PFSK-1 (cell line): ENCODE results near the gene ZC3H4.

ENCODE experiments used
- POLR2AphosphoS5 ChIP-seq: IDR thresholded peaks from 2 replicates; pipeline ENCODE4 v1.6.1; 2012; ENCODE audit warnings: low read depth, mild to moderate bottlenecking, control low read depth, low read length, moderate library complexity
- TAF1 ChIP-seq: IDR thresholded peaks from 2 replicates; pipeline ENCODE4 v1.6.1; 2012; ENCODE audit warnings: low read length, control low read depth, borderline replicate concordance; ENCODE audit not compliant: insufficient read depth
- TF ChIP-seq, protein P1 (sequence below), 2 experiments: IDR thresholded peaks; 2 replicates each; pipeline versions ENCODE4 v1.6.1 to v1.8.0; 2011 to 2012; ENCODE audit warnings: low read depth in 2 of 2, low read length in 2 of 2, control low read depth in 1 of 2, inconsistent platforms in 1 of 2, mild to moderate bottlenecking in 1 of 2, moderate library complexity in 1 of 2; ENCODE audit not compliant: insufficient read depth in 1 of 2

DNA sequence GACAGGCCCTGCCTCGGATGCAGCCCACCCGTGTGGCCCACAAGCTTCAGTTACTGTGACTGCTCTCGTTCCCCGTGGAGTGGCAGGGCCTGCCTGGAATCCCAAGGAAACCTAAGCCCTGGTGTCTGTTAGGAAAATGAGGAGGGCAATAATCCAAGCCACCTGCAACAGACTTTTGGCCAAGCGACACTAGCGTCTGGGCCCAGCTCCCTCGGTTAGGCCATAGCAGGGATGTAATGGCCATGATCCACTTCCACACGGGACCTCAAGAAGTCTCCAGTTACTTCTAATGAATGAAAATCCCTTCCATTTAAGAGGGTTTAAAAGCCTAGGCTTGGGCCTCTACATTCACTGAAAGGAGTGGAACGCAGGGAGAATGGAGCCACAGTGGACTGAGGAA, 8.9 kb downstream of the ZC3H4 start:
- TF ChIP-seq POLR2AphosphoS5 (no peak), TAF1 (no peak)
- TF ChIP-seq, protein P1, sequence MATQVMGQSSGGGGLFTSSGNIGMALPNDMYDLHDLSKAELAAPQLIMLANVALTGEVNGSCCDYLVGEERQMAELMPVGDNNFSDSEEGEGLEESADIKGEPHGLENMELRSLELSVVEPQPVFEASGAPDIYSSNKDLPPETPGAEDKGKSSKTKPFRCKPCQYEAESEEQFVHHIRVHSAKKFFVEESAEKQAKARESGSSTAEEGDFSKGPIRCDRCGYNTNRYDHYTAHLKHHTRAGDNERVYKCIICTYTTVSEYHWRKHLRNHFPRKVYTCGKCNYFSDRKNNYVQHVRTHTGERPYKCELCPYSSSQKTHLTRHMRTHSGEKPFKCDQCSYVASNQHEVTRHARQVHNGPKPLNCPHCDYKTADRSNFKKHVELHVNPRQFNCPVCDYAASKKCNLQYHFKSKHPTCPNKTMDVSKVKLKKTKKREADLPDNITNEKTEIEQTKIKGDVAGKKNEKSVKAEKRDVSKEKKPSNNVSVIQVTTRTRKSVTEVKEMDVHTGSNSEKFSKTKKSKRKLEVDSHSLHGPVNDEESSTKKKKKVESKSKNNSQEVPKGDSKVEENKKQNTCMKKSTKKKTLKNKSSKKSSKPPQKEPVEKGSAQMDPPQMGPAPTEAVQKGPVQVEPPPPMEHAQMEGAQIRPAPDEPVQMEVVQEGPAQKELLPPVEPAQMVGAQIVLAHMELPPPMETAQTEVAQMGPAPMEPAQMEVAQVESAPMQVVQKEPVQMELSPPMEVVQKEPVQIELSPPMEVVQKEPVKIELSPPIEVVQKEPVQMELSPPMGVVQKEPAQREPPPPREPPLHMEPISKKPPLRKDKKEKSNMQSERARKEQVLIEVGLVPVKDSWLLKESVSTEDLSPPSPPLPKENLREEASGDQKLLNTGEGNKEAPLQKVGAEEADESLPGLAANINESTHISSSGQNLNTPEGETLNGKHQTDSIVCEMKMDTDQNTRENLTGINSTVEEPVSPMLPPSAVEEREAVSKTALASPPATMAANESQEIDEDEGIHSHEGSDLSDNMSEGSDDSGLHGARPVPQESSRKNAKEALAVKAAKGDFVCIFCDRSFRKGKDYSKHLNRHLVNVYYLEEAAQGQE (IDR thresholded peaks at IDR 0.05; ENCODE audit: insufficient read depth in 1 of 2, low read depth in 2 of 2, low read length in 2 of 2): no peak
